ENCODE data around the gene PANK4.
"Not testable (repeated sequence)": the region's sequence is repeated elsewhere in the genome, so short reads cannot be mapped to it uniquely, and the experiment has no call there.

Gene PANK4

DNA sequence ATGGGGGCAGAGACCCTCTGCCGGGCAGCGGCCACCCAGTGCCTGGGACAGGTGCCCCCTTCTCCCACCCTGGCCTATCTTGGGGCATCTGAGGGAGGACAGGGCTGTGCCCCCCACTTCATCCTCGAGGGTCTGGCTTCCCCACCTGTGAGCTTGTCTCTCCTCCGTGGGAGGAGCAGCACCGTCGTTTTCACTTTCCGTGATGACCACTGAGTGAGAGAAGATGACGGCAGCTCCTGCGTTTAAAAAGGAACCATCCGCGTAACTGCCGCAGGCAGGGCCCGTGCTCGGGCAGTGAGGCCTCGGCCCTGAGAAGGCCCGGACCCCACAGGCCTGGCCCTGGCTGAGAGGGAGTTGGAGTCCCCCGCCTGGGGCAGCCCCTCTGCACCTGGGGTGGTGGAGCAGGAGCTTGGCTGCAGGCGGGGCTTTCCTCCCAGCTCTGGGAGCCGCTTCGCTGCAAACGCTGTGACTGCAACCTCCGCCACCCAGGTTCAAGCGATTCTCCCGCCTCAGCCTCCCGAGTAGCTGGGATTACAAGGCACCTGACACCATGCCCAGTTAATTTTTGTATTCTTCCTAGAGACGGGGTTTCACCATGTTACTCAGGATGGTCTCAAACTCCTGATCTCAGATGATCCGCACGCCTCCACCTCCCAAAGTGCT is 23.1 kb upstream of the PANK4 start:
- not testable (repeated sequence) for H3K9ac ChIP-seq (ENCODE audit: low read length); H3K4me3 ChIP-seq (ENCODE audit: low read depth in 1 of 2, low read length in 2 of 2)
- H3K4me1 ChIP-seq (ENCODE audit: insufficient read depth, low read length): peaks cover 22% of the 10 kb centered on the region

GRCh38 chr1:2548068-2548589 is 21.7 kb upstream of the PANK4 start:
- no peaks in the 10 kb centered on the region for H3K9me3 ChIP-seq (ENCODE audit: low read length)
- no peak overlapping the region for H3K9ac ChIP-seq (ENCODE audit: low read length)
- peak overlapping the region; percentile 27 for H3K27ac ChIP-seq (ENCODE audit: low read depth, low read length)
- no peaks in the 10 kb centered on the region for H3K36me3 ChIP-seq (ENCODE audit: insufficient read depth, low read length)
- H3K27me3 ChIP-seq (ENCODE audit: control insufficient read depth in 1 of 2, insufficient read depth in 2 of 2, low read length in 2 of 2): peaks cover 0 to 47% of the 10 kb centered on the region in 2 donors
- peak overlapping the region in 1 of 2 donors; percentile 47 for H3K4me3 ChIP-seq (ENCODE audit: low read depth in 1 of 2, low read length in 2 of 2)
- H3K4me1 ChIP-seq (ENCODE audit: insufficient read depth, low read length): peaks cover 26% of the 10 kb centered on the region

More for the DNA sequence above, 23.1 kb upstream of the PANK4 start:
- H3K27me3 ChIP-seq (ENCODE audit: control insufficient read depth in 1 of 2, insufficient read depth in 2 of 2, low read length in 2 of 2): peaks cover 0 to 33% of the 10 kb centered on the region in 2 donors
- peak overlapping the region; percentile 41 for H3K27ac ChIP-seq (ENCODE audit: low read depth, low read length)
- not testable (repeated sequence) for H3K9me3 ChIP-seq (ENCODE audit: low read length); H3K36me3 ChIP-seq (ENCODE audit: insufficient read depth, low read length)

DNA sequence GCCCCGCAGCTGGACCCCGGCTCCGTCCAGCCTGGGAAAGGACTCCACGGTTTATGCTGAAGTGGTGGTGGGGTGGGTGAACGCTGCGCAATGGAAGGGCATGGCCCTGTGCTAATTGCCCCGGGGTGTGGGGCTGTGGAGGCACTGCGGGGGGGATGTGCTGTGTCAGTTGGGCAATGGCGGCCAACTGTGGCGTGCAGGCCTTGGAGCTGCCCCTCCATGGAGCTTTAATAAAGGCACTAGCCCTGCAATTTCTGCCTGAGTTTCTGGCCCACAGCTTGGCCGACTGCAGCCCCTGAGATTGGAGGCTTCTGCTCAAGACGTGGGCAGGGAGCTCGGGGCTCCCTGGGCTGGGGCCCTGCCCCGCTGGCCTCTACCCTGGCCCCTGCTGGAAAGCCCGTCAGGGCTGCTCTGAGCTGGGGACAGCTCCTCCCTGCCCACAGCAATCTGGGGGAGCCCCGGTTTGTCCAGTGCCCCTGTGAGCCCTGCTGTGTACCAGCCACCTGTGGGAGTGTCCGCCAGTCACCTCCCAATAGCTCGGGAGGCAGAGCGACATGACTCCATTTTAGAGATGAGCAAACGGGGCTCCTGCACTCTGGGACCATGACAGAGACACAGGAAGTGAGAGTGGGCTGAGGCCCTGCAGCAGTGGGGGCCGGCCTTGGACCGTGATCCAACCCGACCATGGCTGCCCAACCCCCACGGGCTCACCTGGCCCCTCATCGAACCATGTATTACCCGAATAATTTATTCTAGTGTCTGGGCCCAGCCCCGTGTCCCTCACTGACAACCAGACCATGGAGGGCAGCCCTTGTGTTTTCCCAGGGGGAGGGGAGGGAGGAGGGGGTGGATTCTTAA is 21.0 kb upstream of the PANK4 start:
- H3K9me3 ChIP-seq (ENCODE audit: low read length): no peaks in the 10 kb centered on the region
- no peak overlapping the region for H3K27ac ChIP-seq (ENCODE audit: low read depth, low read length)
- H3K9ac ChIP-seq (ENCODE audit: low read length): no peak overlapping the region
- peaks cover 26% of the 10 kb centered on the region for H3K4me1 ChIP-seq (ENCODE audit: insufficient read depth, low read length)
- no peaks in the 10 kb centered on the region for H3K36me3 ChIP-seq (ENCODE audit: insufficient read depth, low read length)
- H3K27me3 ChIP-seq (ENCODE audit: control insufficient read depth in 1 of 2, insufficient read depth in 2 of 2, low read length in 2 of 2): peaks cover 0 to 54% of the 10 kb centered on the region in 2 donors
- H3K4me3 ChIP-seq (ENCODE audit: low read depth in 1 of 2, low read length in 2 of 2): peak overlapping the region in 1 of 2 donors; percentile 47

- no peaks in the 10 kb centered on the region for H3K9me3 ChIP-seq (ENCODE audit: low read length)
- H3K36me3 ChIP-seq (ENCODE audit: insufficient read depth, low read length): no peaks in the 10 kb centered on the region
- H3K27ac ChIP-seq (ENCODE audit: low read depth, low read length): no peak overlapping the region
- H3K27me3 ChIP-seq (ENCODE audit: control insufficient read depth in 1 of 2, insufficient read depth in 2 of 2, low read length in 2 of 2): peaks cover 0 to 57% of the 10 kb centered on the region in 2 donors
- H3K4me3 ChIP-seq (ENCODE audit: low read depth in 1 of 2, low read length in 2 of 2): peak overlapping the region in 1 of 2 donors; percentile 47
- H3K4me1 ChIP-seq (ENCODE audit: insufficient read depth, low read length): peaks cover 26% of the 10 kb centered on the region
- no peak overlapping the region for H3K9ac ChIP-seq (ENCODE audit: low read length)
Measured at GRCh38 chr1:2546515-2547209, 20.3 kb upstream of the PANK4 start.

DNA sequence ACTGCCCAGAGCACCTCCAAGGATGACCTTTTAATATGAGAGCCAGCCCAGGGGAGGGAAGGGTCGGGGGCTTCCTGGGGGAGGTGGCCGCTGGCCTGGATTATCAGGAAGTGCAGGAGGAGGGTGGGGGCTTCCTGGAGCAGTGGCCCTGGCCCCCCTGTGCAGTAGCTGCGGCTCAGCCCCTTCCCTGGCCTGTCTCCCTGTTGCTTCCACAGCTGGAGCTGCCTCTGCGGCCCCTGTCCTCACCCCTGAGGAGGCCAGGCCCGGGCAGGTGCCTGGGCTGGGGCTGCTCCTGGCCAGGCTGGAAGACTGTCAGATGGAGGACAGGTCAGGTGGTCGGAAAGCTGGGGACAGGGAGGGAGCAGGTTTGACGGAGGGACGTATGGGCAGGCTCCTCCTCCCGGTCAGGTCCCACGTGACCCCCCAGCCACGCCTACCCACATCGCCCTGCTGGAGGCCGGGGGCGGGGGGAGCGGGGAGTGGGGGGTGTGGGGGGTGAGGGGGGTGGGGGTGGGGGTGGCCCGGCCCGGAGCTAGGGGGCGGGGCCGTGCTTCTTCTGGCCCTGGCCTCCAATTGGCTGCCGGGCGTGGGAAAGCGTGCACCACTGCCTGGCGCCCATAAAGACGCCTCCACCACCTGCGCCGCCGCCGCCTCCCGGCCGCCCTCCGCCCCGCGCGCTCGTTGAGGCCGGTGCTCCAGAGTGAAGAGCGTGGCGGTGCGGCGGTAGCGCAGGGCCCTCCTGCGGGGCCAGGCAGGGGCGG is 19.5 kb upstream of the PANK4 start:
- H3K36me3 ChIP-seq (ENCODE audit: insufficient read depth, low read length): no peaks in the 10 kb centered on the region
- peaks cover 0 to 64% of the 10 kb centered on the region in 2 donors for H3K27me3 ChIP-seq (ENCODE audit: control insufficient read depth in 1 of 2, insufficient read depth in 2 of 2, low read length in 2 of 2)
- H3K4me1 ChIP-seq (ENCODE audit: insufficient read depth, low read length): peaks cover 26% of the 10 kb centered on the region
- H3K9ac ChIP-seq (ENCODE audit: low read length): no peak overlapping the region
- no peaks in the 10 kb centered on the region for H3K9me3 ChIP-seq (ENCODE audit: low read length)
- H3K27ac ChIP-seq (ENCODE audit: low read depth, low read length): no peak overlapping the region
- no peak overlapping the region for H3K4me3 ChIP-seq (ENCODE audit: low read depth in 1 of 2, low read length in 2 of 2)

DNA sequence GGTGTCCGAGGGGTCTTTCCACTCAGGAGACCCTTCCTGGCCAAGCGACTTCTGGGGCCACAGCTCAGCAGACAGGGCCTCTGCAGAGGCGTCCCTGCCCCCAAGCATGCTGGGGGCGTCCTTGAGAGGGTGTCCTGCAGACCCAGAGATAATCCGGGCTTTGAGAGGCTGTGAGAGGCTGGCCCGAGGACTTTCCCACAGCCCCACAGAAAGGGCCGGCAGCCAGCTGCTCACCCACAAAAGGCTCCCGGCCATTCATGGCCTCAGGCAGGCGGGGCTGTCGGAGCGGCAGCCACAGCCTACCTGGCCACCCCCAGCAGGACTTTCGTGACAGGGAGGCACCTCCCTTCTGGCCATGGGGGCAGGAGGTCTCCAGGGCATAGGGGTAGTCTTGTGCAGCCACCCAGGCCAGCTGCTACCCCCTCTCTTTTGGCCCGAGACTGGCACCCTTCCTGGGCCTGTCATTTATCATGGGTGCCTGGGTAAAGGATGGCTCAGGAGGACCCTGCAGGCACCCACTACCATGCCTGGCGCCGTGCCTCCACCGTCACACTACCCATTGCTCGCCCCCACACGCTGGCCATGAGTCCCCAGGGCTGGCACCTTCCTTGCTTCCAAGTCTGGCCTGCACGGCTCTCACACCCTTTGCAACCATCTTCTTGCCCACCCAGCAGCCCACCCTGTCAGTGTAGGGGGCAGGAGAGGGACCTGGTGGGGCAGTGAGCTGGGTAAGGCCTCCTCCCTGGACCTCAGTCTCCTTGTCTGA is 18.7 kb upstream of the PANK4 start:
- Histone ChIP-seq H3K27ac (ENCODE audit: low read depth, low read length) (no peak overlapping the region), H3K27me3 (ENCODE audit: control insufficient read depth in 1 of 2, insufficient read depth in 2 of 2, low read length in 2 of 2) (peaks cover 0 to 73% of the 10 kb centered on the region in 2 donors), H3K9me3 (ENCODE audit: low read length) (no peaks in the 10 kb centered on the region), H3K36me3 (ENCODE audit: insufficient read depth, low read length) (no peaks in the 10 kb centered on the region), H3K4me3 (ENCODE audit: low read depth in 1 of 2, low read length in 2 of 2) (no peak overlapping the region), H3K4me1 (ENCODE audit: insufficient read depth, low read length) (peaks cover 26% of the 10 kb centered on the region), H3K9ac (ENCODE audit: low read length) (no peak overlapping the region)

GRCh38 chr1:2544093-2544874 is 17.9 kb upstream of the PANK4 start:
- Histone ChIP-seq H3K4me1 (ENCODE audit: insufficient read depth, low read length) (peaks cover 24% of the 10 kb centered on the region), H3K9me3 (ENCODE audit: low read length) (no peaks in the 10 kb centered on the region), H3K4me3 (ENCODE audit: low read depth in 1 of 2, low read length in 2 of 2) (no peak overlapping the region), H3K27ac (ENCODE audit: low read depth, low read length) (no peak overlapping the region), H3K27me3 (ENCODE audit: control insufficient read depth in 1 of 2, insufficient read depth in 2 of 2, low read length in 2 of 2) (peaks cover 0 to 80% of the 10 kb centered on the region in 2 donors), H3K9ac (ENCODE audit: low read length) (no peak overlapping the region), H3K36me3 (ENCODE audit: insufficient read depth, low read length) (no peaks in the 10 kb centered on the region)

DNA sequence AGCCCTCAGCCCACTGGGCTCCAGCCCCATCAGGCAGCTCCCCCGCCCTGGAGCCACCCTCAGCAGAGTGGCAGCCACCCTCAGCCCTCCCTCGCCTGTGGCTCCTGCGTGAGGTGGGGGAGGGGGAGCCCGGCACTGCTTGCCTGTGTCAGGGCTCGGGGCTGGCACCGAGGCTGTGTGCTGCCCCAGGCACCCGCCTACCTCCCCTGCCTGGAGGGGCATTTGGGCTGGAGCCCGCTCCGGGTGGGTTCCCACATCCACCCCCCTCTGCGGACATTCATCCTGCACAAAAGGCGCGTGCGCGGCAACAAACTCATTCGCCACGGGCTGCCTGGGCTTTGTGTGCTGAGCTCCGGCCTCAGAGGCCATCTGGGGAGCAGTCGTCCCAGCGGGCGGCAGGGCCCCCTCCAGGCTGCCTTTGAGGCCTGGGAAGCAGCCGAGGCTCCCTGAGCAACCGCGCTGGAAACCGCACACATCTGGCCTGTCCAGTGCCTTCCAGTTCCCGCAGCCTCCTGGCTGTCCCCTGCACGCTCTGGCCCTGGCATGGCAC is 17.2 kb upstream of the PANK4 start:
- Histone ChIP-seq H3K27me3 (ENCODE audit: control insufficient read depth in 1 of 2, insufficient read depth in 2 of 2, low read length in 2 of 2) (peaks cover 0 to 86% of the 10 kb centered on the region in 2 donors), H3K9ac (ENCODE audit: low read length) (no peak overlapping the region), H3K4me3 (ENCODE audit: low read depth in 1 of 2, low read length in 2 of 2) (no peak overlapping the region), H3K27ac (ENCODE audit: low read depth, low read length) (no peak overlapping the region), H3K36me3 (ENCODE audit: insufficient read depth, low read length) (no peaks in the 10 kb centered on the region), H3K4me1 (ENCODE audit: insufficient read depth, low read length) (peaks cover 19% of the 10 kb centered on the region), H3K9me3 (ENCODE audit: low read length) (no peaks in the 10 kb centered on the region)

DNA sequence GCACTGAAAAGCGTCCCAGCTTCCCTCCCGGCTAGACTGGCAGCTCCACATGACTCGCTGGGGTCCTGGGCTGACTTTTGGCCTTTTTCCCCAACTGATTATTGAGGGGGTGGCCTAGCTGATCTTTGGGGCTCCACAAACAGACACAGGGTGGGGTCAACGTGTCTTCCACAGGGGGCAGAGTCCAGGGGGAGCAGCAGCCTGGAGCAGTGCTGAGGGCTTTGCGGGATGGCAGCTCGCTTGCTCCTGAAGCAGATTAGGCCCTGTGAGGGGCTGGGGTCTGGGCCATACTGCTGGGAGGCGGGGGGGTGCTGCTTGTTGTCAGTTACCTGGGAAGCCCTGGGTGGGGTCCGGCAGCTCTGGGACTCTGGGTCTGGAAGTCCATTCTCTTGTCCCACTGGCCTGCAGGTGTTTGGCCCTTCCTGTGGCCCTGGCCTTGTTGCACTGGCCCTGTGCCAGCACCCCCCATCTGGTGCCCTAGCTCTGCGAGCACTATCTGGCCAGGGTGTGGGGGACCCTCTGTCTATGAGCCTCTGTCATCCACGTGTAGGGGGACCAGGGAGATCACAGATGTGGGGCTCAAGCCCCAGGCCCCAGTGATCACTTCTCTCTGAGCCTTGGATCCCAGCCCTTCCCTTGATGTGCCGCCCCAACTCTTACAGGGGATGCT is 16.0 kb upstream of the PANK4 start:
- H3K9me3 ChIP-seq (ENCODE audit: low read length): no peaks in the 10 kb centered on the region
- no peak overlapping the region for H3K4me3 ChIP-seq (ENCODE audit: low read depth in 1 of 2, low read length in 2 of 2)
- H3K27me3 ChIP-seq (ENCODE audit: control insufficient read depth in 1 of 2, insufficient read depth in 2 of 2, low read length in 2 of 2): peaks cover 0 to 89% of the 10 kb centered on the region in 2 donors
- no peak overlapping the region for H3K9ac ChIP-seq (ENCODE audit: low read length)
- H3K27ac ChIP-seq (ENCODE audit: low read depth, low read length): no peak overlapping the region
- no peaks in the 10 kb centered on the region for H3K36me3 ChIP-seq (ENCODE audit: insufficient read depth, low read length)
- H3K4me1 ChIP-seq (ENCODE audit: insufficient read depth, low read length): peaks cover 10% of the 10 kb centered on the region

Measured in muscle layer of colon (tissue), 2 donors.